CD4-positive, alpha-beta T cell treated with Interferon gamma for 1 hour (primary cell): ENCODE data around the gene ZNF813.

ENCODE experiments used
- DNase-seq: peaks from one replicate; pipeline ENCODE4 v3.0.0-alpha.2; 2020

Gene ZNF813

DNA sequence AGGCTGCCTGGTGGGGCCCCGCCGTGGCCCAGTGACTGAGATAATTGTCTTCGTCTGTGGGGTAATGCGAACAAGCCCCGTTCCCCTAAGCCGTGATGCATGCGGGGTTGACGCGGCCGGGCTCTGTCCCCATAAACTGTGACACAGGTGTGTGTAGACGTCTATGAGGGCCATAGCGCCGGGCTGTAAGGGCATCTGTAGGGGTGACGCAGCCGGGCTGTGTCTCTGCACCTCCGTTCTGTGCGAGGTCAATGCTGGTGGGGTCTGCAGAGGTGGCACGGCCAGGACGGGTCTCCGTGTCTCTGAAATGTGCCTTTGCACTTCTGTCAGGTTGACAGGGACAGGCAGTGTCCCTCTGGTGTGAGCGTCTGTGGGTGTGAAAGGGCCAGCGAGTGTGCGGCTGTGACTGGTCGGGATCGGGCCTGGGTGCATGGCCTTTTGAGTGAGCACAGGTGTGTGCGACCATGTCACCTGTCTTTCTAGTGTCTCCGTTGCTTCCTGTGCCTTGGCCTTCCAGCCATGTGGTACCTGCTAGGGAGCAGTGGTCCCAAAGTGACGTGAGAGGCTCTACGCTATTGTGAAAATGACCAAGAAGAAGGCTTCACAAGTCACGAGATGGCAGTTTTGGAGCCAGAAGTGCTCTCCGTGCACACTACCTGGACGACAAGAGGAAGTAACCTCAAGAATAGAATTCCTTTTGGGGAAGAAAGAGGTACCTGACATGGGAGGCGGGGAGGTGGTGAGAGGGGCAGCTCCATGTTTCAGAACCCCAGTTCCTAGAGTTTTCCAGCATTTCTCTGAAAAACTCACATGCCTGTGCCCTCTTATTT, 54.1 kb downstream of the ZNF813 start:
- no peak for DNase-seq

DNA sequence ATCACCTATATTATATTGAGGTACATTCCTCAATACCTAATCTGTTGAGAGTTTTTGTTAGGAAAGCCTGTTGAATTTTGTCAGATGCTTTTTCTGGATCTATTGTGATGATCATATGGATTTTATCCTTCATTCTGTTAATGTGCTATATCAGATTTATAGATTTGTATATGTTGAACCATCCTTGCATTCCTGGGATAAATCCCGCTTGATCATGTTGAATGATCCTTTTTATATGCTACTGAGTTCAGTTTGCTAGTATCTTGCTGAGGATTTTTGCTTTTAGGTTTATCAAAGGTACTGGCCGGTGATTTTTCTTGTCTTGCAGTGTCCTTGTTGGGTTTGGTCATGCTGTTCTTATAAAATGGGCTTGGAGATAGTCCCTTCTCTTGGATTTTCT, 58.4 kb downstream of the ZNF813 start:
- DNase-seq: no peak

DNA sequence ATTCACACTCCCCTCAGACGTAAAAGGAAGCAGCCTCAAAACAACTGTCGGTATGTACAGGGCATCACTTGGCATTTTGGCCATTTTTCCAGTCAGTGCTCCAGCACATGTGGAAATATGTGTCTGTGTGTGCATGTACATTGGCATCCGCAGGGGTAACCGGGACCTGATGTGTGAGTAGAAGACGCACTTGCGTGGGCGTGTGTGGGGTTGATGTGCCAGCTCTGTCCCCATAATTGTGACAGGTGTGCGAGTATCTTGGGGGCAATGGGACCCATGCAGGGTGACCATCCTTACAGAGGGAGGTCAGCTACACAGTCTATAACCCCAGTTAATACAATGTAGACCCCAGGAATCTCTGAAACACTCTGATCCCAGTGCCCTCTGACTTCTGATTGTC, 63.1 kb downstream of the ZNF813 start:
- no peak for DNase-seq

DNA sequence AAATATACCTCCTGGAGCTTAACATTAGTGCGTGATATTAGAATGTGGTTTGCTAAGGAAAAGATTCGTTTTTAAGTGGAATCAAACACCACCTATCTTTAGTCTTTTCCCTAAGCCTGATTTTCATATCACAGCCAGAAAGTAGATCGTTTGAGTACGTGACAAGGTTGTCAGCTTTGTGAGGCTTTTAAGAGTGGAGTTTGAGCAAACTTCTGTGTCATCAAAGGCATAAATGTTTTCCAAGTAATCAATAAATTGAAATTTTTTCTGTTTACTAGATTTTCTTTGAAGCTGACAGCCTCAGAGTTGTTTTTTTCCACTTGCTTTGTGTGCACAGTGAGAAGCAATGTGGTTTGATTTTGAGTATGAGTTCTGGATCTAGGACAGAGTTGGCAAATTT, 63.9 kb downstream of the ZNF813 start:
- DNase-seq: no peak

DNA sequence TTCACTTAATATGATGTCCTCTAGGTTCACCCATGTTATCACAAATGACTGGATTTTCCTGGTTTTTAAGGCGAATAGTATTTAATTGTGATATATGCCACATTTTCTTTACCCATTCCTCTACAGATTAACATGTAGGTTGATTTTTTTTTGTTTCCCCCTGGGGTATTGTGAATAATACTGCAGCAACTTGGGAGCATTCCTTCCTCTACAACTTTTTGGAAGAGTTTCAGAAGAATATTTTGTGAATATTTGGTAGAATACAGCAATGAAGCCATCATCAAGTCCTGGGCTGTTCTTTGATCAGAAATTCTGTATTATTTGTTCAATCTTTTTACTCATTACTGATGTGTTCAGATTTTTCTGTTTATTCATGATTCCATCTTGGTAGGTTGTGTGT, 64.8 kb downstream of the ZNF813 start:
- no peak for DNase-seq

DNA sequence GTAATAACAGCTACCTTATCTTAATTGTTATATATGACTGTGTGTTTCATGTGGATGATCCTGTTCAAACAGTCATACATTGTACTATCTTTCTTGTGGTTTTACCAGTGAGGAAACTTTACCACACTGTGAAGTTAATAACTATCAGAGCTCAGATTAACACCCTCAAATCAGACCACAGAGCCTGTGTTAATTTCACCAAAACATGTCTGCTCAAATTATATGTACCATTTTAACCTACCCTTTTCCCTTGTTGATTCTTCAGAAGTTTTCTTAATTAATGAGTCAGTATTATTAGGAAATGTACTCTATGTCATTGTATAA, 68.7 kb downstream of the ZNF813 start:
- DNase-seq: no peak

DNA sequence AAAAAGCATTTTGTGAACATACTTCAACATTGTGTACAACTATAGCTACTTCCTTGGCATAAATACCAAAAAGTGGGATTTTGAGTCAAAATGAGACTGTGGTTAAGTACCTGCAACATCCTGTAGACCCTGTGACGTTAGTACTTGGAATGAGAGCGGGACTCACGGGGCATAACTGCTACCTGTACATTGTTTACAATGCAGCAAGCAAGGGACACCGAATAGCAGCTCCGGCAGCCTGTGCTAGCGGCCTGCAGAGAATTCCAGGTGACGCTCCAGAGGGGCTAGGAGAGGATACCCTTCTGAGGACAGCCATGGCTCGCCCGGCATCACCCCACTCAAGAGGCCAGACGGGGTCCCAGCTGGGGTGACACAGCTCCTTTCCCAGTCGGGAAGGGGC, 69.6 kb downstream of the ZNF813 start:
- no peak for DNase-seq

DNA sequence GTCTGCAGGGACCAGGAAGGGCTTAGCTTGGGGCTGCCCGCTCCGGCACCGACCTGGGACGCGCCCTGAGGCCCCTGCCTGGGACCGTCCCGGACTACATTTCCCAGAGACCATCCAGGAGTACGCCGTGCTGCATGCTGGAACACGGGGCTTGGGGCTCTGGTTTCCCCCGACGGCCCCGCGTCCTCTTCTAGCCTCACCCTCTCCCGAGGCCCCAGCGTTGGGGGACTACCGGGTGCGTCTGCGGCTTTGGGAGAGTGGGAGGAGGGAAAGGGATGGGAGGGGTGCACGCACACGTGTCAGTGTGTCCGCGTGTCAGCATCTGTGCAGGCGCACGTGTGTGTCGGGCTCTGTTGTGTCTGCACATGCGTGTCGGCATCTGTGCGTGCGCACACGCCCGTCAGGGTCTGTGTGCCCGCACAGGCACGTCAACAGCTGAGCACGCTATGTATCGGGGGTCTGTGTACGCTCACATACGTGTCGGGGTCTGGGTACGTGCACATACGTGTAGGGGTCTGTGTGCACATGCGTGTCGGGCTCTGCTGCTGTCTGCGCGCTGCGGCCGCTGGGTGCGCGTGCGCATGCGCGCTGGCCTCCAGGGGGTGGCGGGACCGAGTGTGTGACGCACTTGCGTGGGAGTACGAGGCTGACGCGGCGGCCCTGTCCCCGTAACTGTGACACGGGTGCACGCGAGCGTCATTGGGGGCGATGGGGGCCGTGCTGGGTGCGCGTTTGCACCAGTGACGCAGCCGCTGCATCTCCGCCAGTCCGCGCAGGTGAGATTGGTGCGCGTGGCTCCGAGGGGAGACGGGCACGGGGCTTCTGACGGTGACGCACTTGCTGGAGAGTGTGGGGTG, 70.2 kb downstream of the ZNF813 start, which contains the start of gene ZNF331:
Gene ZNF331 (plus strand): TSS at position 625 of the 857 bp plus-strand sequence. CDS start 31,232 bp downstream, outside the sequence.
- DNase-seq: peak; percentile 95

DNA sequence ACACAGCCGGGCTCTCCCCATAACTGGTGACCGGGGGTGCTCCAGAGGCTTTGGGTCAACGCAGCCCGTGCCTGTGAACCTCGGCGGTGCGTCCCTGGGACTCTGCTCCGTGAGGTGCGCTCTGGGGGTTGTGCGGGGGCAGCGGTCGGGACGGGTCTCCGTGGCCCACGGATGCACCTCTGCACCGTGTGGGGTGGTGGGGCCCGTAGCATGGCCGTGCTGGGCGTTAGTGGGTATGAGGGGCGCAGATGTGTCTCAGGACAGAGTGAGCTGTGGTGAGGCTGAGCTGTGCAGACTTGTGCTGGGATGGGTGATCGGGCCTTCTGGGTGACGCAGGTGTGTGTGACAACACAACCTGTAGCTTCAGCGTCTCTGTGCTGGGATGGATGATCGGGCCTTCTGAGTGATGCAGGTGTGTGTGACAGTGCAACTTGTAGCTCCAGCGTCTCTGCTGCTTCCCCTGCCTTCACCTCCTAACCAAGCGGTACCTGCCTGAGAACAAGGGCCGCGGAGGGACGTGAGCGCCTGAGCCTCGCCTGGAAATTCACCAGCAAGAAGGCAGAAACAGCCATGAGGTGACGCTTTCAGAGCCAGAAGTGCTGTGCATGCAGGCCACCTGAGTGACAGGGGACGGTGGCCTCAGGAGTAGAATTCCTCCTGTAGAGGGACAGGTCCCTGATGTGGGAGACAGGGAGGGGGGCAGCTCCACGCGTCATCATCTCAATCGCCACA, 71.0 kb downstream of the ZNF813 start:
- no peak for DNase-seq

DNA sequence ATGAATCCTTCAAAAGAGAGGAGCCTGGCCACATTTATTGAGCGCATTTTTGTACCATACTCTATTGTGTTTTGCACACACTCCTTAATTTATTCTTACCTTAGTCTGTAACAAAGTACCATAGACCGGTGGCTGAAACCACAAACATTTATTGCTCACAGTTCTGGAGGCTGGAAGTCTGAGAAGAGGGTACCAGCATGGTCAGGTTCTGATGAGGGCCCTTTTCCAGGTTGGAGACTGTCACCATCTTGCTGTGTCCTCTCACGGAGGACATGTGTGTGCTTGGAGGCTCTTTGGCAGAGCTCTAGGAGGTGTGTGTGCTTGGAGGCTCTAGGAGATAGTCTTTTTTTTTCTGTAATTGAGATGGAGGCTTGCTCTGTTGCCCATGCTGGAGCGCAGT, 72.6 kb downstream of the ZNF813 start:
- no peak for DNase-seq

DNA sequence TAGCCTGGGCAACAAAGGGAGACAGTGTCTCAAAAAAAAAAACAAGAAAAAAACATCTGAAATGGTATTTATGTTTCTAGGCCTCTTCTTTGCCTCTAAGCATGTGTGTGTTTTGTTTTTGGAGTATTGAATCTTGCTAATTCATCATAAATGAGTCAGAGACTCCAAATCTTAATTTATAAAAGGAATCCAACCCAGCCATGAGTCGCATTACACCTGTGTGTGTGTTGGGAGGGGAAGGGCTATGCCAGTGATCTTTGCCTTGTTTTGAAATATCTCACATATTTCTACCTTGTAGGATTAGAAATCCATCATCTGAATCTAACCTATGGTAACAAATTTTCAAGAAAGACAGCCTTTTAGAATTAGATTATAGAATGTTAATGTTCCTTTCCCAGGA, 74.4 kb downstream of the ZNF813 start:
- no peak for DNase-seq

DNA sequence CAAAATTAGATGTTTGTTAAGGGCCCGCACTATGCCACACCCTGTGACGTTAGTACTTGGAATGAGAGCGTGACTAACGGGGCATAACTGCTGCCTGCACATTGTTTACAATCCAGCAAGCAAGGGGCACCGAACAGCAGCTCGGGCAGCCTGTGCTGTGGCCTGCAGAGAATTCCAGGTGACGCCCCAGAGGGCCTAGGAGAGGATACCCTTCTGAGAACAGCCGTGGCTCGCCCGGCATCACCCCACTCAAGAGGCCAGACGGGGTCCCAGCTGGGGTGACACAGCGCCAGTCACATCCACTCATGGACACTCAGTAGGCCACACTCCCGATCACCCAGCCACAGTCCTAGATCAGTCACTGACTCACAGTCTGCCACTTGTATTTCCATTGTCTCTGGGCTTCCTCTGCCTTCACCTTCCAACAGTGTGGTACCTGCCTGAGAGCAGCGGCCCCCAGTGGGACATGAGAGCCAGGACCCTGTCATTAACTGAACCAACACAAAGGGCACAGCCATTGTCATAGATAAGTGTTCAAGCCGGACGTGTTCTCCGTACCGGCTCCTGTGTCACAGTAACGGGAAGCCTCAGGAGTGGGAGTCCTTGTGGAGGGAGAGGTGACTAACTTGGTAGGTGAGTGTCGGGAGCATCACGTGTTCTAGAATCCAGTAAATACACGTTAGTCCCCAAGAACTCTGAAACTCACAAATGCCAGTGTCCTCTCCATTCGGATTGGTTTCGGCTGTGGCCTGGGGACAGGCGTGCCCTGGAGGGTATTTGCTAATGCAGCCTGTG, 77.9 kb downstream of the ZNF813 start:
- DNase-seq: no peak
